RKO (cell line): ENCODE data around the gene ANKH.
"Not testable (repeated sequence)": the region's sequence is repeated elsewhere in the genome, so short reads cannot be mapped to it uniquely, and the experiment has no call there.

ENCODE experiments used
- DNase-seq: peaks from one replicate; pipeline ENCODE4 v3.0.0-alpha.2; 2016; ENCODE audit warnings: low spot score

The ANKH gene

DNA sequence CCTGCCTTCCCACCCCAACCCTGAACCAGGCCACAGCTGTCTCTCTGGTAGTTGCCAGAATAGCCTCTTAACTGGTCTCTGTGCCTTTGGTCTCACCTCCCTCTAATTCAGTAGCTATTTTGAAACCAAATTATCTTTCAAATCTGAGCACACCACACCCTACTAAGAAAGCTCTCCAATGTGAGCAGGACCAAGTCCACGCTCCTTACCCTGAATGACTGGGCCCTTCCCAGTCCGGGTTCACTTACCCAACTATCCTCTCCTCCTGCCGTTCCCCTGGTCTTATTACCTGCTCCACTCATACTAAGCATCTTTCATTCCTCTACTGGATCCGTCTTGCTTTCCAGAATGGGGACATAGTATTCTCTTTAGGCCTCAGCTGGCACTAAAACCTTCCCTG, 16.8 kb downstream of the ANKH start:
- no peak for DNase-seq

DNA sequence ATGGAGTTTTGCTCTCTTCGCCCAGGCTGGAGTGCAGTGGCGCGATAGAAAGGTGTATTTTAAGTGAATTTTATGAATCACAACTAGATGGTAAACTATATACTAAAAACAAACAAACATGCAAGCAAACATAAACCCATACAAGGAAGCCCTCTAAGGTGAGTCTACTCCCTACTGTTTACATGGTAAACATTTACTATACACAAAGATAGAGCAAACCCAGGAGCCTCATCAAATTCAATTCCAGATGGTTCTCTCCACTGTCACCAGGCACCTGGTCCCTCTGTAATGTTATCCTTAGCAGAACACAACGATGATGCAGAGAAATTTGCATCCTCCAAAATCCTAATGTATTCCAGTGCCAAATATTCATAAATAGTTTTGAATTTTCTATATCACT, 17.9 kb downstream of the ANKH start:
- no peak for DNase-seq

DNA sequence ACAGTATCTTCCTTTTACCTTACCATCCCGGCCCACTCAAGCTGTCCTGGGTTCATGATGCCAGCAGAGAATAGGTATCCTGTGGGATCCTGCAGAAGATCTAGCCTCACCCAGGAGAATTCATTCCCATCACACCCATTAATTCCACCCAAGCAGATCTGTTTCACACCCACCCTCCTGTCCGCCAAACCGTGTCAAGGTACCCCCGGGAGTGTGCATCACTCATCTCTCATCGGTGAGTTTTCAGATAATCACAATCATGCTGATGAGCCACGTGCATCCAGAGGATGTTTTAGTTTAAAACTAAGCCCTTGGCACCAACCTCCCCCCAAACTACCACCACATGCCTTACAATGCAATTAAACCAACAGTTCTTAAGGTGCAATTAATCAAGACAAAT, 18.8 kb downstream of the ANKH start:
- no peak for DNase-seq

DNA sequence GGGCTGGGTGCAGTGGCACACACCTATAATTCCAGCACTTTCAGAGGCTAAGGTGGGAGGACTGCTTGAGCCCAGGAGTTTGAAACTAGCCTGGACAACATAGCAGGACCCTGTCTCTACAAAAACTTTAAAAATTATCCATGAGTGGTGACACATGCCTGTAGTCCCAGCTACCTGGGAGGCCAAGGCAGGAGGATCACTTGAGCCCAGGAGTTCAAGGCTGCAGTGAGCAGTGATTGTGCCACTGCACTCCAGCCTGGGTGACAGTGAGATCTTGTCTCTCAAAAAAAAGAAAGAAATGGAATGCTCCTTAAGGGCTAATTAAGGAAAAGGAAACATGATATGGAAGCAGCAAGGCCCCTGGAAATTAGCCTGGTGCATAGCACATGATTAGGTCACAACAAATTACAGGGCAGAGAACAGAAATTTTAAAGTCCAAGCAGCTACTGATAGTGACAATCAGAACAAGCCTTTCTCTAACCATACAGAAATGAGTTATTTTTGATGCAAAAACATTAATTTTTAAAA, 19.5 kb downstream of the ANKH start:
- DNase-seq, result no peak

DNA sequence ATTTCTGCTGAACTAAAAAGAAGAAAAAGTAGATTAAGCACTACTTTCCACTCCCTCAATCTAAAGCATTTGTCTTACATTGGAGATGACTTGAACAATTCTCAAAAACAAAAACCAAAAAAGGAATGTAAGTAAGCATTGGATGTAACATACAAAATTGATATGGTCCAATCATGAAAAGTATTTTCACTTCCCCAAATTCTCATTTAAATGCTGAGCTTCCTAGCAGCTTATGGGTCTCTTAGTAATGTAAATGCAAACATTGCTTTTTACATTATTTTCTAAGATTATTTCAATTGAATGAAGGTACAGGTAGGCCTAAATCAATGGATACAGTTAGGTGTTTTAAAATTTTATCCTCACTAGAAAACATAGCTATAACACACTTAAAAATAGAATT, 20.0 kb downstream of the ANKH start:
- DNase-seq, result no peak

DNA sequence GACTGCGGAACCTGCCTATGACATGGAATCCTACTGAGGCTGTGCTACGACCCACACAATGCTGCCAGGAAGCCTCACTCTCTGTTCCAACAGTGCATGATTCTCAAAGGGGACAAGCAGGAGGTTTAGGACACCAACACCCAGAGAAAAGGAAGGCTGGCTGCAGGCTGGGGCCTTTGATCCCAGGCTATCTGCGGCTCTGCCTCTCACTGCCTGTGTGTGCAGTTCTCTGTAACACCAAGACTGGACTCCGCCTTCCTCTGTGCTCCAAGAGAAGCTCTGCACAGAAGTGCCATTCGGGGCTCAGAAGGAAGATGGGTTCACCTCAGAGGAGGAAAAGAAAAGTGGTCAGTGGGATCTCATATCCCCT, 20.5 kb downstream of the ANKH start:
- no peak for DNase-seq

DNA sequence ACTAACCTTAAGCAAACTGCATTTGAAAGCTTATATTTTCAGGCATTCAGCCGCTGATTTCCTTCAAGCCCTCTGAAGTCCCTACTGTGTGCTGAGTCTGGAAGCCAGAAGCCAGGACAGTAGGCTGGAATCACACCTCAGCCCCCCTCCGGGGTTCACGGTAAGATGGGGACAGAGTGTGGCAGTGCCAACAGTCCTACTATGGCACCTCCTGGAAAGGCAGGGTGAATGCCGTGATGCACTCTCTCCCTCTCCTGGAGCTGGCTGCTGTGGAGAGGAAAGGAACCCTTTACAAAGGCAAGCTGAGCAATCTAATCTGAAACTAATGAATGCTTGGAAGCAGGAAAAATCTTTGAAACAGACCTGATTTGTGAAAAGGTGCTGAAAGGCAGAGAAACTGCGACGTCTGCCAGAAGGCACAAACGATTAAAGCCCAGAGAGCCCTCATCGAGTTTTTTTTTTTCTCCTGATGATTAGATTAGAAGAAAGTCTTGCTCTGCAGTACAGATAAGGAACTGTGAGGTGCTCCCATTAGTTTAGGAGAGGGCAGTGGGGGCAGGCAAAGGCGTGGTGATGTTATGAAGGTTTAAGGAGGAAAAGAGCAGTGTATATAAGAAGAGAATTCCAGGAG, 21.0 kb downstream of the ANKH start:
- no peak for DNase-seq

DNA sequence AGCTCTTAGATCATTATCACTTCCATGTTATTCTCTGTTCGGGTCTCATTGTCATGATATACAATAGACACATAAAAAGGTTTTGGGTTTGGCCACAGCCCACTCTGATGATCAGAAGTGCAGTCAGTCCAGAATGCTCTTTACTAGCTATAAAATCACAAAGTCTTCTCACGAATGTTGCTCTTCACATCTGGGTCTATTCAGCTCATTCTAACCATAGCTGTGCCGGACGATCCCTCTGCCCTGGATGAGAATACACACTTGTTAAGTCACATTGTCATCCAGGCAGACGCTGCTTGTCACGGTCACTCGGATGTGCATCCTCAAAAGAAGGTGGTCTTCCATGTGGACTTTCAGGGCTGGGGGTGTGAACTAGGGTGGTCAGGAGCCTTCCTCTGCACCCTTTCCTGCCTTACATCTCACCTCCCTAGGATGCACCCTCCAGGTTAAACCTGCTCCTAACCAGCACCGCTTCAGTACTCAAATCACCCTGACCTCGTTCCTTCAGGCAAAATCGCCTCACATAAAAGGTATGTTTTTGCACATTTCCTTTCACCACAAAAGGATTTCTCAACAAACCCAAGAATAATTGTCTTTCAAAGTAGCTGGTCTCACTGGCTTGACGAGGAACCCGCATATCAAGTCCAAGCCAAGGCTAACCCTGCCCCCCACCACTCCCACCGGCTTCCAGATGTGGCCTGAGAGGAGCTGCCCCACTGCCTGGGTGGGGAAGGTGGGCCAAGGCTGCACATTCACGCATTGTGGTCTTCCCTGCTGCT, 21.9 kb downstream of the ANKH start:
- no peak for DNase-seq

DNA sequence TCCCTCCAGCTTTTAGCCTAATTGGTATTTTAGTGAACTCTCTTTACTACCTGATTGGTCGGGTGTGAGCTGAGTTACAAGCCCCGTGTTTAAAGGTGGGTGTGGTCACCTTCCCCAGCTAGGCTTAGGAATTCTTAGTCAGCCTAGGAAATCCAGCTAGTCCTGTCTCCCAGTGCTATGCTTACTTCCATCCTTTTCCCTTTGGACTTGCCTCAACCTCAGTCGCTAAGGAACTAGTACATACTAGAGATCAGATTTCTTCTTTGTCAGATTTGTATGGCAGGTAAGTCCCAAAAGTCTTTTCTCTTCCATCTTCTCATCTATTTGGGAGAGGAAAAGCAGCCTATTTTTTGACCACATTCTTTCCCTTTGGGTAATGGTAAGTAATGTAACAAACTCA, 22.6 kb downstream of the ANKH start:
- DNase-seq, result not testable (repeated sequence)

DNA sequence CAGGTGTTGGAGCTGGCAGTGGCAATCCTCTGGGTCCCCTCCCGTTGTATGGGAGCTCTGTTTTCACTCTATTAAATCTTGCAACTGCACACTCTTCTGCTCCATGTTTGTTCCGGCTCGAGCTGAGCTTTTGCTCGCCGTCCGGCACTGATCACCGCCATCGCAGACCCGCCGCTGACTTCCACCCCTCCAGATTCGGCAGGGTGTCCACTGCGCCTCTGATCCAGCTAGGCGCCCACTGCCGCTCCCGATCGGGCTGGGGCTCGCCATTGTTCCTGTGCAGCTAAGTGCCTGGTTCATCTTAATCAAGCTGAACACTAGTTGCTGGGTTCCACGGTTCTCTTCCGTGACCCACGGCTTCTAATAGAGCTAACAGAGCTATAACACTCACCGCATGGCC, 23.2 kb downstream of the ANKH start:
- DNase-seq, result no peak

DNA sequence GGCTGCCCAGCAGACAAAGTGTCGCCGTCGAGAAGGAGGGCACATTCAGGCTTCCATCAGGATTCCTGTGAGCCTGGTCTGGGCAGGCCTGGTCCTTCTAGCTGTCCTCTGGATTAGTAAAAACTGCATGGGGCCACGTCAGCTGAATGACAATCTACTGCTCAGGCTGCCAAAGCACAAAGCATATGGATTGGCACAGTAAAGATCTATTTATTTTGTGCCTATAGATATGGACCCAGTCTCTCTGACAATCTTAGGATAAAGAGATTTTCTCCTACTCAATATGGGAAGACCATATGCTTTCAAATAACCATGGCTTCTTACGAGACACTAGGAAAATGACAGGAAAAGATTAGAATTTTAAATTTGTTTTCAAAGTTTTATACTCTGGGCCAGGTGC, 24.1 kb downstream of the ANKH start:
- DNase-seq, result no peak

DNA sequence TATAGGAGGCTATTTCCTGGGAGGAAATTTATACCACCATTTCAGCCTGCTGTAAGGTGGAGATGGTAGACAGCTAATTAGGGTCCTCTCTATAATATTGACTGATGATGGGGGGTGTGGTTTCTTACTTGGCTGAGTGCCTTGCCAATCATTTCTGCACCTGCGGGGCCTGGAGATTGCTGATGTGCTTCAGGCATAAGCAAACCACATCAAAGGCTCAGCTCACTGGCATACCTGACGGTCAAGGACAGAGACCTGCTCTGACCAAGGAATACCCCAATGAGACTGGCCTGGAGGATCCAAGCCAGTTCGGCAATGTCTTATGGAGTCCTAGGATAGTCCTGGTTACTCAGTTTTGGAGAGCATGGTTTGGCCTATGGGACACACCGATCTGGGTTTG, 29.5 kb downstream of the ANKH start:
- DNase-seq, result no peak

DNA sequence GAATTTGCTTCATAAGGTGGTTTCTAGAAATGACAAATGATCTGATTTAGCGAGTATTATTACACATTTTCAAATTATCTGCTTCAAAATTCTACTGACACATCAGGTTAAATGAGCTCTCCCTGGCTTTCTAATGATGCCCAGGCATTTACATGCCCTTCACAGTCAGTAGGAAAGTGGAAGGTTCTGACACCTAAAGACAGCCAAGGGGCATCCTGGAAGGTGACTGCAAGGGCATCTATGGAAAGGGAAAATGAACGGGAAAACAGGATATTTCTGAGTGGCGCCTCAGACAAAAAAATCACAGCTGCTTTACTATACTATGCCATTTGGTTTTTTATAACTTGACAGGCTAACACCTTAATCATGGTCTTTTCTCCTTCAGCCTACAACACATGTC, 31.0 kb downstream of the ANKH start:
- DNase-seq, result no peak

DNA sequence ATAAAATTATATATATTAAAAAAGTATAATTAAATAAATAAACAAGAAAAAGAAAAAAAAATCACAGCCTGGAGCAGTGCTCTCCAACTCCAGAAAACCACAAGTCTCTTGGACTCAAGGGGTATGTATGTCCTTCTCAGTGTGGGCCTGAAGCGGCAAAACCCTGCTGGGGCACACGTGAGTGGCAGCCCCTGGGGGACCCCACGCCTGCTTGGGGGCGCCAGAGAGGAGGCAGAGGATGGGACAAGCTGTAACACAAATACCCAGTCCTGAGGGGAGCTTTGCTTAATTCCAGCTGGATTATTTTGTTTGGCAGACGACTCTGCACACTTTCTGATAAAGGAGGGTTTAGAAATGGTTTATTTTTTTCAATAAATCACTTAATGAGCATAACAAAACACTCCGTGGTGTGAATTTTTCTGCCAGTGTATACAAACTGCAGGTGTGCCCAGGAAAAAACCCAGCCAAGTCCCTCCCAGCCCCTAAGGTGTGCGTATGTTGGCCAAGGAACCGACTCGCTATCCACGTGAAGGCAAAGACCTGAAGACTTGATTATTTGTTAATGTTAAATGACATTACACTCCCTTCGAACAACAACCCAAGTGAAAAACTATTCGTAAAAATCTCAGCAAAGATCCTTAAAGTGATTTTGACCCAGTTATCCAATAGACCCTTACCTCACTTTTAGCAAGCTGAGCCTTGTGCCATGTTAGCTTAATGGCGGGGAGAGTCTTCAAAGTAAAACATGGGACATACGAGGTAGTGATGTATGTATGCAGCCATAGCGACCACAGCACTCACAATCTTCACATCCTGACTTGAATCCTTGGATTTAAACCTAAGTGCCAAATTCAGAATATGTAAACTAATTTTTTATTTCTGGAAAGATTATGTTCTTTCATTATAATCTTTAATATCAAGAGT, 32.9 kb downstream of the ANKH start:
- DNase-seq, result no peak

DNA sequence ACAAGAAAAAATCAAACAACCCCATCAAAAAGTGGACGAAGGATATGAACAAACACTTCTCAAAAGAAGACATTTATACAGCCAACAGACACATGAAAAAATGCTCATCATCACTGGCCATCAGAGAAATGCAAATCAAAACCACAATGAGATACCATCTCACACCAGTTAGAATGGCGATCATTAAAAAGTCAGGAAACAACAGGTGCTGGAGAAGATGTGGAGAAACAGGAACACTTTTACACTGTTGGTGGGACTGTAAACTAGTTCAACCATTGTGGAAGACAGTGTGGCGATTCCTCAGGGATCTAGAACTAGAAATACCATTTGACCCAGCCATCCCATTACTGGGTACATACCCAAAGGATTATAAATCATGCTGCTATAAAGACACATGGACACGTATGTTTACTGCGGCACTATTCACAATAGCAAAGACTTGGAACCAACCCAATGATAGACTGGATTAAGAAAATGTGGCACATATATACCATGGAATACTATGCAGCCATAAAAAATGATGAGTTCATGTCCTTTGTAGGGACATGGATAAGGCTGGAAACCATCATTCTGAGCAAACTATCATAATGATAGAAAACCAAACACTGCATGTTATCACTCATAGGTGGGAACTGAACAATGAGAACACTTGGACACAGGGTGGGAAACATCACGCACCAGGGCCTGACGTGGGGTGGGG, 34.0 kb downstream of the ANKH start:
- DNase-seq, result not testable (repeated sequence)

DNA sequence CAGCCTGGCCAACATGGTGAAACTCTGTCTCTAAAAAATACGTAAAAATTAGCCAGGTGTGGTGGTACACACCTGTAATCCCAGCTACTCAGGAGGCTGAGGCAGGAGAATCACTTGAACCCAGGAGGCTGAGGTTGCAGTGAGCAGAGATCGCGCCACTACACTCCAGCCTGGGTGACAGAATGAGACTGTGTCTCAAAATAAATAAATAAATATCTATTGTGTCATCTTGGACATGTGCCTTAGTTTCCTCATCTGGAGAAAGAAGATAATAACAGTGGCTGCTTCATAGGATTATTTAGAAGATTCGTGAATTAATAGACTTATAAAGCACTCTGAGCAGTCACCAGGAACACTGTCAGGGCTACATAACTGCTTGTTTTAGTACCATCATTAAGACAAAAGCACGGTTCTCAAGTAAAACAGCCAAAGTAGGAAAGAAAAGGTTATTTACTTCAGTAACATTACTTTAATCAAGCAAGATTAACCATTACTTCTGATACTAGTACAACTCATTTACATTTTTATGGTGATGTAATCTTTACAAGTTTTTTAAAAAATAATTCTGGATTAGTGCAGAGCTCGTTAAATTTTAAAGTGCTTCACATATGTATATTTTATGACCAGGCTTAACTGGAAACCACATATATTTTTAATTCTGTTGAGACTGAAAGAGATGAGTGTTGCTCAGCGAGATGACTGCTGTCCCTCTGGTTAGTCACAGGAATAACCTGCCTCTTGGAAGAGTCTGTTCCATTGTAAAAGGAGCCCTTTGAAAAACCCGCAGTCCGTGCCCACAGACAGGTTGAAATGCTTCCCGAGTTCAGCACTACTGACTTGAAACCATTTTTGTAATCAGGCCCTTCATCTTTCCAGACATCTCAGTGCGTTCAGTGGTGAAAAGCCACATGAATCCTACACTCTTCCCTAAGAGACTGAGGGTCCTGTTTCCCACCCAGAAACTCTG, 36.7 kb downstream of the ANKH start:
- DNase-seq, result no peak

DNA sequence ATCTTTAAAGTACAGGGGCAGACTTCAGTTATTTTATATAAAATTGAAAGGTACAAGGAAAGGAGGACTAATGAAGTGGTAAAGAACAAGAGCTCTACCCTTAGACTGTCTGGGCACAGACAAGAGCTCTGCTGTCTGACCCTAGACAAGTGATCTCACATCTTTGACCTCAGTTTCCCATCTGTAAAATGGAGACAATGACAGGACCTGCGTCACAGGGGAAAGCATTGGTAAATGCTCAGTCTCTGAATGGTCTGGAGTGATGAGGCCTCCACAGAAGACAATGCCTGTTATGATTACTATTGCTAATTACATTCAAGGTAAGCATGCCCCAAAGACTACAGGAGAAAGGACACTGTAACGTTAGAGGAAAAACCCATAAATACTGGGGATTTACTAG, 37.5 kb downstream of the ANKH start:
- DNase-seq, result no peak

DNA sequence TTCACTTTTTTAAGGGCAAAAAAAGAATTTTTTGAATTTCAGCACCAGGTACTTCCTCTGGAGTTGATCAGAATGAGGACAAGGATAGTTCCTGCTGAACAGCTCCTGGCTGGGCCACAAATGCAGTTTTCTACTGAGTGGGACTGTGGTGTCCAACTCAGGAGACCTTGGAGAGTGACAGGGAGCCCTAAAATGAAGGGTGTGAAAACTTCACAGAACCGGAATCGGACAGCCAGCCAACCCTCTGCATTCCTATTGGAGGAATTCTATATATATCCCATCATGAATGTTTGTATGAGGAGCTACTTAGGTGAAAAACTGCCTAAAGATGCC, 40.6 kb downstream of the ANKH start:
- DNase-seq, result no peak

DNA sequence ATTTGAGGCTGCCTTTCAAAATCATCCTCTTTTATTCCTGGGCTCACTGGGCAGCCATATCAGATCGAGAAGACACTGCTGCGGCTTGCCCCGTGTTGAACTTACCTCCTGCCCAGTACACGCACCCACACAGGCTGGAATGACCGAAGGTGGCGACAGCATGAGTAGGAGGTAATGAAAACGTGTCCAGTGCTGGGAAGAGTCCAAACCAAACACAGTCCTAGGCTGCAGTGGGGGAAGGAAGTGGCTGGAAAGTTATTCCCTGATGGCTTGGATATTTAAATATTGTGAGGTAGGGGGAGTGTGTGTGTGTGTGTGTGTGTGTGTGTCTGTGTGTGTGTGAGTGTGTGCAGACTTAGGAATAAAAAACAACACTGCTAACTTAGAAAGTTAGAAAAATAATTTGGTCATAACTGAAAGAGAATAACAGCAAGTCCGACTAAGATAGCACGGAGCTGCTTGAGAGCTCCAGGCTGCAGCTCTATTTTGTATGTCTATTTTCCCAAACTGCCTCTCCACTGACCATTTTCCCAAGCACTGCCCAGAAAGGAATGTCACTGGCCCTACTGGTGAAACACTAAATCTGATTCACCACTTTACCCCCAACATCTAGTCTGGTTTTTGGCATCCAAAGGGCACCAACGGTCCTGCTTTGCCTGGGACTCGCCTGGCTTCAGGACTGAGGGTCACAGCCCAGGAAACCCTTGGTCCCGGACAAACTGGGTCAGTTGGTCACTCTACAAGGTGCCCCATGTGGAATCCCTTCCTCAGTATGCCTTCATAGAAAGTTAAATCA, 41.2 kb downstream of the ANKH start:
- no peak for DNase-seq

DNA sequence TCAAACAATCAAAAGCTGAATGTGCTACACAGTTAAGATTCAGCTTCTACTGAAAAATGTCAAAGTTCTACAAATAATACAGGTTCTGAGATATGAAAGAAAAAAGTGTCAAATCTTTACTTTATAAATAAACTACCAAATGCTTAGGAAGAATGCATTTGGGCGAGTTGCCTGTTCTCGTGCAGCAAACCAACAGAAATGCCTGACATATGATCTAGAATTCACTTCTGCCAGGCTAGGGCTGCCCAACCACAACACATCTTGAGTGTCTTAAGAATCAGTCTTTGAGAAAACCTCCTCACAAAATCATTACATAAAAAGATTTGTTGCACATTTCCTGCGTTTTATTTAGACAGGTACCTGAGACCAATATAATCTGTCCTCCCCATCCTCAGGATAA, 42.2 kb downstream of the ANKH start:
- no peak for DNase-seq
